NCI-H1105 (cell line): ENCODE measurements around the gene GAGE10.

Experiments used
- DNase-seq: peaks from one replicate; lab custom pipeline; 2025; lab: John Stamatoyannopoulos, UW

GAGE10 gene, protein sequence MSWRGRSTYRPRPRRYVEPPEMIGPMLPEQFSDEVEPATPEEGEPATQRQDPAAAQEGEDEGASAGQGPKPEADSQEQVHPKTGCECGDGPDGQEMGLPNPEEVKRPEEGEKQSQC

DNA sequence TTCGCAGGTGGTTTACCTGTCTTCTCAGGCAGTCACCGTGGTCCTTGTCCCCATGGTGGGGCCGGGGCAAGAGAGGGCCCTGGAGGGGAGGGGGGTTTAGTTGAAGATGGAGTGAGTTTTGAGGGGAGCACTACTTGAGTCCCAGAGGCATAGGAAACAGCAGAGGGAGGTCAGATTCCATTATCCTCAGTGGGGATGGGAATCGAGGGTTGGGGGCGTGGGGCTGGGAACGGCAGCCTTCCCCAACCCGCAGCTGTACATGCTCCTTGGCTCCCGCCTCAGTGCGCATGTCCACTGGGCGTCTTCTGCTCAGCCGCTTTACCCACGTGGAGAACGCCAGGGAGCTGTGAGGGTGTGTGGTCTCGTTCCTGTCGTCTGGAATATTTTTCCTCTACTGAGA lies at the start of gene GAGE10:
TSS of gene GAGE10 (plus strand) at position 301 of the 400 bp plus-strand sequence. CDS start 1,214 bp downstream, outside the sequence.
- DNase-seq, result no peak

DNA sequence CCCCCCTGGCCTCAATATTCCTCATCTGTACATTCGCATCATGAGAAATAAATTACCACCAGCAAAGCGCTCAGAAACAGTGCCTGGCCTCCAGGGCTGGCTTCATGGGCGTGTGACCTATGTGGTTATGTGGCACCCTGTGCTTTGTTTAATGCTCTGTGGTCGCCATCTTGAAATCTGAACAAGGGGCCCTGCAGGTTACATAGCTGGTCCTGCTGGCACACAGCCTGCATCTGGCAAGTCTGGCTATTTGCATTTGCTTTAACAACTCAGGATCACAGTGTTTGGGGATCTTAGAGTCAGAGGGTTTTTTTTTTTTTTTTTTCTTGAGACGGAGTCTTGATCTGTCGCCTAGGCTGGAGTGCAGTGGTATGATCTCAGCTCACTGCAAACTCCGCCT lies 48.8 kb upstream of the GAGE10 start:
- no peak for DNase-seq

DNA sequence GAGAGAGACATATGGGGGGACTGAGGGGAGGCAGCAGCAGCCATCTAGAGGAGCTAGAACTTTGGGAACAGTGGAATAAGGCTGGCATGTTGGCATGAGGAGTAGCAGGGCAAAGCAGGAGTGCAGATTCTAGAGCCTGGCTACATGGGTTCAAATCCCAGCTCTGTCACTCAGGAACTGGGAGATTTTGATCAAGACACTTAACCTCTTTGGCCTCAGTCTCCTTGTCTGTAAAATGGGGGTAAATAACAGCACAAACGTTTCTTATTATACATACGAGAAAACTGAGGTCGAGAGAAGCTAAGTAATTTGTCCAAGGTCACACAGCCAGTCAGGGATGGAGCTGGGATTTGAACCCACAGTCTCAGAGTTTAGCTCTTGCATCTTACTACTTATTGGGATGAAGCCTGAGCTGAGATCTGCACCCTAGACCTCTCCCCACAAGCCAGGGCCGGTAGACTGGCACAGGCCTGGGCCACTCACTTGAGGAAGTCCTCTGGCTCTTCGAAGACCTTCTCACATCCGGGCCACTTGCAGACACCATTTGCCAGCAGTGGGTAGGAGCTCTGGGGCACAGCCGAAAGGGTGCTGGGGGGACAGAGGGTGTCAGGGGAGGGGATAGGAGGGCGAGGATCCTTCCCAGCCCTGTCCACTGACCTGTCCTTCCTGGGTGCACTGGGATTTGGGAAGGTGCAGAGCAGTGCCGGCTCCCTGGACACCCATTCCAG lies 47.0 kb upstream of the GAGE10 start:
- DNase-seq, result no peak

DNA sequence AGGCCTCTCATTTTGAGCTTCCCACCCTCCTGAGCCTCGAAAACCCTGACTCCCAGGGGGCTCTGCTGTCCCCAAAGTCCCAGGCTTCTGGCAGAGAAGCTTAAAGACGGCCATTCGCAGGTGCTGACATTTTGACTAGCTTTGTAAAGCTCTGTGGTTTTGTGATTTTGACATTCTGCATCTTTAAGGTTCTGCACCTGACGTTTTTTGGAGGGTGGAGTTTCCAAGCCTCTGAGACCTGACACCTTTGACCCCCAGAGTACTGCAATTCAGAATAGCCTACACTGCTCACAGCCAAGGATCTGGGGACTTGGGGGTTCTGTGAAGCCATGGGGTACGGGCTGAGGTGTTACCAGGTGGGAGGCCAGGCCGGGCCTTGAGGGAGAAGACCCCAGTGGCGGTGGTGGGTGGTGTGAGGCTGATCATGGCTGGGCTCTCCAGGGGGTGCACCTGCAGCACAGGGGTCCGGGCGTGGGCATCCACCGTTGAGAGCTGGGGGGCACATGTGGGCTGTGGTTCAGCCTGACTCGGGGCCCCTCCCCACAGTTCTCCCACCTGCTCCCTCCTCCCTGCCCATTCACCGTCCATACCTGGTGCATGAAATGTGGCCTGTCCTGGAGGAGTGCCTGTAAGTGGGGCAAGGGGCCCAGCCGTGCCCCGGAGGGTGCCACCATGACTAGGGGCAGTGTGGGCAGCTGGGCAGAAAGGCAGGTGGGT lies 46.2 kb upstream of the GAGE10 start:
- no peak for DNase-seq

DNA sequence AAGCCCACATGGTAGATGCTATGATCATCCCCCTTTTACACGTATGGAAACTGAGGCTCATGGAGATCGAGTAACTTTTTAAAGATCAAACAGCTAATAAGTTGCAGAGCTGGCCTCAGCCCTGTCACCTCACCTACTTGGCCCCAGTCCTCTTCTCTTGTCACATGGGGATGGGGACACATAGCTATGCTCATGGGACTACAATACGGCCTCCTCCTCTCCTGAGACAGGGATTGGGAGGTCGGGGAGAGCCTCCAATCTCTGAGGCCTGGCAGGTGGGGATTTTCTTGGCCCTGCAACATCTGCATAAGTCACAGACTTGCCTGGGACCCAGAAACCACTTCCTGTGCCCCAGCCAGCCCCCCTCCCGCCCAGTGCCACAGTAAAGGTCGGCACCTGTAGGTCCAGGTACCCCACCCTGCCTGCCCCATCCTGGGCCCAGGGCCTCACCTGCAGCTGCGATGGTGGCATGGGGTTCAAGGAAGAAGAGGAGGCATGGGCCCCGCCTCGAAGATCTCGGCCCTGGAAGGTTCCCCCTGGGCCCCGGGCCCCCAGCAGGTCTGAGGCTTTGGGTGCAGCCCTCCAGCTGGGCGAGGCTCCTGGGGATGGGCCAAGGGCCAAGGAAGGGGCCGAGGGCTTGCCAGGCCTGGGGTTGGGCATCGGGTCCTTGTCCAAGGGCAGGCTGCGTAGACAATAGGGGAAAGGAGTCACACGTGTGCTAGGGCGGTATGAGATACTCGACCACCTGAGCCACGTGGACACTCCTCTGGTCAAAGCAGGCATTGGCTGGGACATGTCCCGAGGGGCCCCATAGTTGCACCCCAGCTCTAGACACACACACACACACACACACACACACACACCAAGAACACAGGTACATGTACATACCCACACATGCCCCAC lies 45.3 kb upstream of the GAGE10 start:
- no peak for DNase-seq

DNA sequence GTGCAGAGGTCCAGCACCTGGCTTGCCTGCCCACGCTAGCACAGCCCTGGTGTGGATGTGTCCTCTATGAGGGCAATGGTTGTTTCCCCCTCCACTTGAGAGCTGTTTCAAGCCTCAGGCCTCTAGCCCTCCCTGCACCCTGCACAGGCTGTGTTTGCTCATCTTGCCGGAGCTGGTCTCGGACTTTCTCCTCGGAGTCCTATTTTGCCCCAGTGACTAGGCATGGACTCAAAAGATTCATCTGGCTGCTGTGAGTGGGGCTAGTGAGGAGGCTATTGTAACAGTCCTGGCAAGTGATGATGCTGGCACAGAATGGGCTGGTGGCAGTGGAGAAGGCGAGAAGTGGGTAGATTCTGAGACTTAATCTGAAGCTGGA lies 44.7 kb upstream of the GAGE10 start:
- DNase-seq, result no peak

DNA sequence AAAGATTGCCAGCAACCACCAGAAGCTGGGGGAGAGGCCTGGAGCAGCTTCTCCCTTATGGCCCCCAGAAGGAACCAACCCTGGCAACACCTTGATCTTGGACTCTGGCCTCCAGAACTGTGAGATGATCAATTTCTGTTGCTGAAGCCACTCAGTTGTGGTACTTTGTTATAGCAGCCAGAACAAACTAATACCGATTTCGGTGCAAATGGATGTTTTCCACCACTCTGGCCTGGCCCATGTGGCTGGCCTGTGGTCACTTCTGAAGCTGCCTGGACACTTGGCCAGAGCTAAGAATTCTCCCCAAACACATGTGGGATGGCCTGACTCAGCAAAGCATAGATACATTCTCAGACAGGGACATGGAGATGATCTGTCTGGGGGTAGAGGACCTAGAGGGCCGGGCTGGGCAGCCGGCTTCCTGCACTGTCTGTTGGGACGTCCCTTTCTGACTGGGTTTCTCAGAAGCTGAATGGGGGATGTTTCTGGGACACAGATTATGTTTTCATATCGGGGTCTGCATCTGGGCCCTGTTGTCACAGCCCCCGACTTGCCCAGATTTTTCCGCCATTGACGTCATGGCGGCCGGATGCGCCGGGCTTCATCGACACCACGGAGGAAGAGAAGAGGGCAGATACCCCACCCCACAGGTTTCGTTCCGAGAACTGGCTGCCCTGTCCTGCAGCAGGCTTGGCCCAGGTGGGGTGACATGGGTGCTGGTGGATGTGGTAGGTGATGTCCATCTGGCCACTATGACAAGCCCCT lies 43.0 kb upstream of the GAGE10 start:
- DNase-seq, result no peak

DNA sequence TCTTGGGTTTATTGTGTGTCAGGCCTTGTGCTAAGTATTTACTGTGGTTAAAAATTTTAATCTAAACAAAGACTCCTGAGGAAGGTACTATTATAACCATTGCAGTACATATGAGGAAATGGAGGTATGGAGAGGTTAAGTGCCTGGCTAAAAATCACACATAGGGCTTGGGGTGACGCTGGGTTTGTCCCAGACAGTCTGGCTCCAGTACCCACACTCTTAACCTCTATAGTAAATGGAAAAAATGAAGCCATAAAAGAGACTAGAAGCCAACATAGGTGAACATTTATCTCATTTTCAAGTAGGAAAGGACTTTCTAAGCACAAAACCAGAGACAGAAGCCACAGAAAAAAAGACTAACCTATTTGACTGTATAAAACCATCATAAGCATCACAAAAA lies 40.8 kb upstream of the GAGE10 start:
- DNase-seq, result no peak

DNA sequence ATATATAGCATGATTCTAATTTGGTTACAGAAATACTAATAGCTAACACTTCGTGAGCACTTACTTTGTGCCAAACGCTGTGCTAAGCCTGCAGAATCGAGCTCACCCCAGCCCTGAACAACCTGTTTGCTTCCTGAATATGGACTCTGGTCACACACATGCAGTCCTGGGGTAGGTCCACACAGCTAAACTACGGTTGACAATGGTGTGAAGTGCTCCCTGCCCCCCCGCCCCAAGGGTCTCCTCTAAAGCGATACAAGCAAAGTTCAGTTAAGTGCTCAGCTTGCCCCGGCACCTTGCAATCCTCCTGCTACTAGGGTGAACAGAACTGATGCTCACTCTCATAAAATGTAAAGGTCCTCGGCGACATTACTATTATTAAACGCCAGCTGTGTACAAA lies 39.8 kb upstream of the GAGE10 start:
- no peak for DNase-seq

DNA sequence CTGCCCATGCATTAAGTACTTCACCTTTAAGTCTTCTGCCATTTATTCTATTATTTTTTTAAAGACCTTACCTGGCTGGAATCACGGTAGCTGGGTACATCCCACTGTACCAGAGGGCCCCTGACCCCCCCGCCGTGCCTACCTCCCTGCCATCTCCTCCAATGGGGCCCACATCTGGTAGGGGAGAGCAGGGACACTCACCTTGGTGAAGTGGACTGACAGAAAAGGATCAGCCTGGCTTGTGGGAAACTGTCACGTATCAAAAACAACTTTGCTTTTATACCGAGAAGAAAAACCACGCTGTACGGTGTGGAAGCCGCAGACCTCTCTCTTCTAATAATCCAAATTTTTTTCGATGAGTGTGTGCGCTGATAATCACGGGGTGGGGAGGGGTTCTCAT lies 39.0 kb upstream of the GAGE10 start, which contains the start of gene FOXP3:
TSS of gene FOXP3 (minus strand) at position 251 of the 400 bp plus-strand sequence. CDS start 6,205 bp downstream, outside the sequence.
- DNase-seq, result no peak

DNA sequence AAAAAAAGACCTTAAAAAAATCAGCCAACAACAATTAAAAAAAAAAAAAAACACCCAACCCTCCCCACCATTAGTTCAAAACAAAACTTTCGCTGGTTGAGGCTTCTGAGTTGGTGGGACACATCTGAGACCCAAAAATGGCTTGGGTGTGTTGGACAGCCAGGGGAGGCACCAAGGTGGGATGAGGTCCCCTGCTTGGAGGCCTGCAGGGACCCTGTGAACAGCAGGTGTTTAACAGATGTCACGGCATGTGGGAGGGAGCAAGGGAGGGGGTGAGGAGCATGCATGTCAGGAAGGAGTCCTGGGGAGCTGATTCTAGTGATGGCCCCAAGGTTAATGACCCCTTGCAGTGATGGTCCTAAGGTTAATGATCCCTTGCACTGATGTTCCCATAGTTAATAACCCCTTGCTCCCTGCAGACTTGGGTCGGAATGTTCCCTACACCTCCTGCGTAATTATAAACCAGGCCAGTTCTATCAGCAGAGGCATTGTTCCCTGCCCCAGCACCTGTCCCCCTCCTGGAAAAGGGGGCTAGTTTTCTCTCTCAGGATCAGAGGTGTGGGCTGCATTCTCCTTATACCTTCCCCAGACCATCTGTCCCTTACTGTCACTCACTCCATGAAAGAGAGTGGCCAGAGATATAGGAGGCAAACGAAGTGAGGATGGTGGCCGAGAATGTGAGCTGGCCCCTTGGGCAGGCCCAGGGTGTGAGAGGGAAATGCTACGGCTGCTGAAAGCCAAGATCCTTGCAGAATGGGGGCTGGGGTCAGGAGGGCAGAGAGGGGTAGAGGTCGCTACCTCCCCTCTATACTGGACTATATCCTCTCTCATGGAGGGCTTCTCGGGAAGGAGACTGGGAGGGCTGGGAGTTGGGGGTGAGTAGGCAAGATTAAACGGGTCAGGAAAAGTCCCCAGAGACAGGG lies 36.7 kb upstream of the GAGE10 start:
- no peak for DNase-seq

DNA sequence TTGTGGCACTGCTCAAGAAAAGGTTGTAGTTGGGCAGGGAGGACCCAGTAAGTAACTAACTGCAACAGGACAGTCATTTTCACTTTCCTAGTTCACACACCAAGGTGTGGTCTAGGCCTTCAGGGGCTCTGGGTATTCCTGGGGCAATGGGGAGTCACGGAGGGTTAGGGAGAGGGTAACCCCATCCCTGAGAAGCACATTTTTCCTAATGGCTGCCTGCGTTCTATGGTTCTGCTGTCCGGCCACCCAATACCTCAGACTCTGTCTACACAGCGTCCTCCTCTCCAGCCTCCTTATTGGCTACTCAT lies 34.8 kb upstream of the GAGE10 start:
- no peak for DNase-seq

DNA sequence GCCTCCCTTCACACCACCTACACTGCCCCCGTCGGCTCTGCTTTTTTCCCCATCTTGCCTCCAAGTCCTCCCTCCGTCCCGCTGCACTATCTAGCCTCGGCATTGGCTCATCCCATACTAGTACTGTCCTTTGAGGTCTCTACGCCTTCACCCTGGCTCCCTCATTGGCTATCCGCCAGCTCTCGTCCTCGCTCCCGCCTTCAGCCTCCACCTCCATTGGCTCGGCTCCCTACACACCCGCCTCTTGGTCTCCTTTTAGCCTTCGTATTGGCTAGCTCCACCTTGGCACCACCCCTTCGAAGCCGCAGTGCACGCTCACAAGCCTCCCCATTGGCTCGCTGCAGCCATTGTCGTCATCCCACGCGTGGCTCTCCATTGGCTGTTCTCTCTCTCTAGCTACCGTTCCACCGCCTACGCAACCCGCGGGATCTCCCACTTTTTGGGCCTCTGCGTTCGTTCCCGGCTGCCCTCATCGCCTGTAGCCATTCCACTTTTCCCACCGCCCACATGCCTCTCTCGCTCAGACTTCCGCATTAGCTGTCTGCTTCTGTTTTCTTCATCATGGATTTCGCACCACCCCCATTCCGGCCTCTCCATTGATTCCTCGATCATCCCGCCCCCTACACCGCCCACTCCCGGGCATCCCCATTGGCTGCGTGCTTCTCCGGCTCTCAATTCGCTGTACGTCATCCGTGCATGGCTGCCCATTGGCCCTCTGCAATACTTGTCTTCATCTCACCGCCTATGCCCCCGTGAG lies 34.3 kb upstream of the GAGE10 start:
- peak; percentile 92 for DNase-seq

DNA sequence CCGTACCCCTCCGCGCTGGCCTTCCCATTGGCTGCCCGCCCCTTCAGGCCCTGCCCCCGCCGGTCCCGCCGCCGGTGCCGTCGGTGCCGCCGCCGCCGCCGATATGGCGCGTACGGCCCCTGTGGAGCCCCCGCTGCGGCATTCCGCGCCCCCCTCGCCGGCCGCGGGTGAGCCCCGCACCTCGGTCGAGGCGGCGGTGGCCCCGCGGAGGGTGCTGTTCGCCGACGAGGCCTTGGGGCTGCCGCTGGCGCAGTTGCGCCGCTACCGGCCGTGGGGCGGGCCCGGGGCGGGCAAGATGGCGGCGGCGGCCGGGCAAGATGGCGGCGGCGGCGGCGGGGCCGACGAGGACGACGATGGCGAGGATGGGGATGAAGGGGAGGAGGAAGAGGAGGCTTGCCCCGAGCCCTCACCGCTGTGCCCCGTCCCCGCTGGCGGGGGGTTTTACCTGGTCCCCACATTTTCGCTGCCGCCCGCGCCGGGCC lies 33.6 kb upstream of the GAGE10 start, which contains the start of gene PPP1R3F:
TSS of gene PPP1R3F (plus strand) at position 27 of the 482 bp plus-strand sequence. CDS start at position 104, 77 bp downstream.
- no peak for DNase-seq

DNA sequence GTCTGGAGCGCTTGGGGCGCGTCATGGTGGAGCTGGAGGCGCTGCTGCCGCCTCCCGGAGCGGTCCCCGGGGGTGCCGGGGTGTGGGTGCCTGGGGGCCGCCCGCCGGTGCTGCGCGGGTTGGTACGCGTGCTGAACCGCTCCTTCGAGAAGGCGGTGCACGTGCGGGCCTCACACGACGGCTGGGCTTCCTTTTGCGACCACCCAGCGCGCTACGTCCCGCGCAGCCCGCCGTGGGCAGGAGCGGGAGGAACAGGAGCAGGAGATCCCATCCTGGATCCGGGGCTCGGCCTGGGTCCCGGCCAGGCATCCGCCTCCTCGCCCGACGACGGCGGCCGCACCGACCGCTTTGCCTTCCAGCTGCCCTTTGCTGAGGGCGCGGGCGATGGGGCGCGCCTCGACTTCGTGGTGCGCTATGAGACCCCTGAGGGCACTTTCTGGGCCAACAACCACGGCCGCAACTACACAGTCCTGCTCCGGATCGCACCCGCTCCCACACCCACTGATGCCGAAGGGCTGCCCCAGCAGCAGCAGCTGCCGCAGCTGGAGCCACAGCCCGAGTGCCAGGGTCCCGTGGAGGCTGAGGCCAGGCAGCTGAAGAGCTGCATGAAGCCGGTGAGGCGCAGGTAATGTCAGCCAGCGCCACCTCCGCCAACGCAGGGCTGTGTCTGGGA lies 33.1 kb upstream of the GAGE10 start:
- DNase-seq, result no peak

DNA sequence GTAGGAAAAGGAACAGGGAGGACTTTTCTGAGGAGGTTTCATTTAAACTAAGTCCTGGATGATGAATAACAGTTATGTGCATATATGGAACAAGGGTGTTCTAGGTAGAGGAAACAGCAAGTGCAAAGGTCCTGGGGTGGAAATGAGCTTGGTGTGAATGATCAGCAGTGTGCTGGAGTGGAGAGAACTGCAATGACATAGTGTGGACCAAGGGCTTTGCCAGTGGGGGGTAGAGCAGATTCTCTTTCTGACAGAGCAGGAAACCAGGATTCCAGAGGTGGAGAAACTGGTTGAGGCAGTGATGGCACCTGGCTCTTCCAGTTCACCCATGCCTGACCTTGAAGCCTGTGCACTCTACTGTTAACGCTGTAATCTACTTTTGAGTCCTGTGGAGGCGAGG lies 32.1 kb upstream of the GAGE10 start:
- no peak for DNase-seq

DNA sequence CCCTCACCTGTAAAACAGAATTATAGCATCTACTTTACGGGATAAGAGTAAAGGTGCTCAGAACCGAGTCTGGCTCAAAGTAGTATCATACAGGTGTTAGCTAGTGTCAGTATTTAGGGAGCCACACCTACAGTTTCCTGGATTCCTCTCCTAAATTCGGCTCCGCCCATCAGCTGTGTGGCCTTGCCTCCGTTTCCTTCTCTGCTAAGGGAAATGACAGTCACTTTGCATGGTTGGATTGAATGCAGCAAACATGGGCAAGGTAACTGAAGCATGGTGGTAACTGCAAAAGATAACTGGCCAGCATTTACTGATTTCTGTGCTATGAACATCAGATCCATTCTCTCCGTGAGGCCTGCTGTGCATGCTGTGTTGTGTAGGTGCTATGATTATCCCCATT lies 31.0 kb upstream of the GAGE10 start:
- no peak for DNase-seq

DNA sequence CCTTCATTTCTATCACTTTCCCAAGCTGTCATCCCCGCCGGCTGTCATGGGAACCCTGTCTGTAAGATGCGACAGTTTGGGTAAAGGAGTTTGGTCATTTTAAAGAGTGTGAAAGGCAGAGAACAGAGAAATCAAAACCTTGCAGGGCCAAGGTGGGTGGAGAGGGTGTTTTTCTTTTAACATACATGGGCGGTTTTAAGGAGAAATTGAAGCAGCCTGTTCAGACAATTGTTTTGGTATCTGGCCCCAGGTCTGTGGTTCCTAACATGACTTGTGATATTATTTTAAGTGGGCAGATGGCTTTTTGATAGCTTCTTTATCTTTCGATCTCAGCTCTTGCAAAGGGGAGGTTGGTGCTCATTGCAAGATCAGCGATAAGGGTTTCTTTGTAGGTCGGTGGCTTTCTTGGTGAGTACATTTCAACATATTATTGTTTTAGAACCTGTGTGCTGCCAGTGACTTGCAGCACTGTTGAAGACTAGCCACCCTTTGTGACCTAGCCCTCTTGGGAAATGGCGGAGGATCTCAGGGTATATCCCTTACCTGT lies 30.2 kb upstream of the GAGE10 start:
- DNase-seq, result no peak

DNA sequence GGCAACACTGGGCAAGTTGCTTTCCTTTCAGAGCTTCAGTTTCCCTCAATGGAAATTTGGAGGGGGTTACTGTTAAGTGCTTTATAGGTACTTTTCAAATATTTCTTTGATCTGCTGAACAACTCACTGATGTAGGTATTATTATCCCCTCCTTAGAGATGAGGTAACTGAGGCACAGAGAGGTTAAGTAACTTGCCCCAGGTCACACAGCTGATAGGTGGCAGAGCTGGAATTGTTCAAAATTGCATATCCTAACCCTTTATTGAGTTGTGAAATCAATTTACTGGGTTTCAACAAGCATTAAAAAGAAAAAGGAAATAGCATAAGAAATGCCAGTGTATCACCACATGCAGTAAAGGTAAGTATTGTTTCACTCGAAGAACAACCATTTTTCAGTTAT lies 27.2 kb upstream of the GAGE10 start:
- no peak for DNase-seq
